Measurements from ENCODE around the gene BEND7.

DNA sequence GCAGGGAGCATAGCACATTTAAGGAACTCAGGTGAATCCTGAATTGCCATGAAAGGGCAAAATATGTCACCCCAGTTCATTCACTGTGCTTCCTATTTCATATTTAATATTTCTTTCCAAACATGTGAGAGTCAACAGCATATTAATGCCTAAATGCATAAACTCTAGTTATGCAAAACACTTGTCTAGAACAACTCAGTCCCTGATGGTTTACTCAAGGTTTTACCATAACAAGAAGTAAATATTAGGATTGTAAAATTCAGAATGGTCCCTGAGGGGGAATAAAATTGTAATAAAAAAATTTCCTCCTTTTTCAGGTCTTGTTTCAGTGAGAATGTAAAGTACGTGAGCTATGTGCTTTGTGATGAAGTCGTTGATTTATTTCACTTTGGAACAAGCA, 129.1 kb downstream of the BEND7 start:
- TF ChIP-seq, protein P1, sequence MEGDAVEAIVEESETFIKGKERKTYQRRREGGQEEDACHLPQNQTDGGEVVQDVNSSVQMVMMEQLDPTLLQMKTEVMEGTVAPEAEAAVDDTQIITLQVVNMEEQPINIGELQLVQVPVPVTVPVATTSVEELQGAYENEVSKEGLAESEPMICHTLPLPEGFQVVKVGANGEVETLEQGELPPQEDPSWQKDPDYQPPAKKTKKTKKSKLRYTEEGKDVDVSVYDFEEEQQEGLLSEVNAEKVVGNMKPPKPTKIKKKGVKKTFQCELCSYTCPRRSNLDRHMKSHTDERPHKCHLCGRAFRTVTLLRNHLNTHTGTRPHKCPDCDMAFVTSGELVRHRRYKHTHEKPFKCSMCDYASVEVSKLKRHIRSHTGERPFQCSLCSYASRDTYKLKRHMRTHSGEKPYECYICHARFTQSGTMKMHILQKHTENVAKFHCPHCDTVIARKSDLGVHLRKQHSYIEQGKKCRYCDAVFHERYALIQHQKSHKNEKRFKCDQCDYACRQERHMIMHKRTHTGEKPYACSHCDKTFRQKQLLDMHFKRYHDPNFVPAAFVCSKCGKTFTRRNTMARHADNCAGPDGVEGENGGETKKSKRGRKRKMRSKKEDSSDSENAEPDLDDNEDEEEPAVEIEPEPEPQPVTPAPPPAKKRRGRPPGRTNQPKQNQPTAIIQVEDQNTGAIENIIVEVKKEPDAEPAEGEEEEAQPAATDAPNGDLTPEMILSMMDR (IDR thresholded peaks at IDR 0.05): no peak
- TF ChIP-seq POLR2A (IDR thresholded peaks at IDR 0.05): no peak
- TF ChIP-seq POLR2AphosphoS5 (IDR thresholded peaks at IDR 0.05): no peak
- TF ChIP-seq EP300 (IDR thresholded peaks at IDR 0.05): no peak

Data from stomach (tissue), 4 donors.